ENCODE data around the gene POTEM.
"Not testable (repeated sequence)": the region's sequence is repeated elsewhere in the genome, so short reads cannot be mapped to it uniquely, and the experiment has no call there.

Gene POTEM

DNA sequence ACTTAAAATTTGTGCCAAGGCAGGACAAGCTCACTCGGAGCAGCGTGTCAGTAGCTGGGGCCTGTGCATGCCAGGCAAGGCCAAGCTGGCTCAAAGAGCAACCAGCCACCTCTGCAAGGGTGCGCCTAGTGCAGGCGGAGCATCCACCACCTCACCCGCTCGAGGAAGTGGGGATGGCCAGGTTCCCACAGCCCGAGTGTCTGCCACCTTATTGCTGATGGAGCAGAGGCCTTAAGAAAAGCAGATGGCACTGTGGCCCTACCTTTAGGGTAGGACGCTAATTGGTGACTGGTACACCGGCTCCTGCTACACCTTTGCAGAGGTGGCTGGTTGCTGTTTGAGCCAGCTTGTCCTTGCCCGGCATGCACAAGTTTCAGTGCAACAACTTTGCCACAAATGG, 43.8 kb downstream of the POTEM start:
- H3K9me3 Mint-ChIP-seq; ATAC-seq; DNase-seq; H3K4me1 Mint-ChIP-seq; H3K4me3 Mint-ChIP-seq; H3K27ac Mint-ChIP-seq; H3K36me3 Mint-ChIP-seq (ENCODE audit: low read depth); H3K27me3 Mint-ChIP-seq: not testable (repeated sequence)

DNA sequence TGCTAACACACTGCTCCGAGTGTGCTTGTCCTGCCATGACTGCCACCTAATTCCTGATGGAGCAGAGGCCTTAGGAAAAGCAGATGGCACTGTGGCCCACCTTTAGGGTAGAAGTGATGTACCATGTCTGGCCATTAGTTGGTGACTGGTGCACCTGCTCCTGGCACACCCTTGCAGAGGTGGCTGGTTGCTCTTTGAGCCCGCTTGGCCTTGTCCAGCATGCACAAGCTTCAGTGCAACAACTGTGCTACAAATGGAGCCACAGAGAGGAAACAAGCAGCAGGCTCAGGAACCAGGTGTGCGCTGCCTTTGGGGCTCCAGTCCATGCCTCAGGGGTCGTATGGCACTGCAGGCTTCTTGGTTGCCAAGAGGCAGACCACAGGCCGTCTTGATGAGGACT, 44.5 kb downstream of the POTEM start:
- not testable (repeated sequence) for H3K4me3 Mint-ChIP-seq; DNase-seq; H3K4me1 Mint-ChIP-seq; H3K27ac Mint-ChIP-seq; H3K27me3 Mint-ChIP-seq; H3K9me3 Mint-ChIP-seq; H3K36me3 Mint-ChIP-seq (ENCODE audit: low read depth); ATAC-seq

DNA sequence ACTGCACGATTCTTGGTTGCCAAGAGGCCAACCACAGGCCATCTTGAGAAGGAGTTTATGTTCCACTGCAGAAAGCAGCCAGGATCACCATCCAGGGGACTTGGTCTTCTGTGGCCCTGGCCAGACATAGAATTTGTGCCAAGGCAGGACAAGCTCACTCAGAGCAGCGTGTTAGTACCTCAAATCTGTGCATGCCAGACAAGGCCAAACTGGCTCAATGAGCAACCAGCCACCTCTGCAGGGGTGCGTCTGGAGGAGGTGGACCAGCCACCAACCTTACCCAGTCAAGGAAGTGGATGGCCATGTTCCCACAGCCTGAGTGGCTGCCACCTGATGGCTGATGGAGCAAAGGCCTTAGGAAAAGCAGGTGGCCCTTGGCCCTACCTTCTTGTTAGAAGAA, 48.0 kb downstream of the POTEM start:
- not testable (repeated sequence) for DNase-seq; H3K4me1 Mint-ChIP-seq; H3K9me3 Mint-ChIP-seq; H3K27ac Mint-ChIP-seq; ATAC-seq; H3K27me3 Mint-ChIP-seq; H3K36me3 Mint-ChIP-seq (ENCODE audit: low read depth); H3K4me3 Mint-ChIP-seq

DNA sequence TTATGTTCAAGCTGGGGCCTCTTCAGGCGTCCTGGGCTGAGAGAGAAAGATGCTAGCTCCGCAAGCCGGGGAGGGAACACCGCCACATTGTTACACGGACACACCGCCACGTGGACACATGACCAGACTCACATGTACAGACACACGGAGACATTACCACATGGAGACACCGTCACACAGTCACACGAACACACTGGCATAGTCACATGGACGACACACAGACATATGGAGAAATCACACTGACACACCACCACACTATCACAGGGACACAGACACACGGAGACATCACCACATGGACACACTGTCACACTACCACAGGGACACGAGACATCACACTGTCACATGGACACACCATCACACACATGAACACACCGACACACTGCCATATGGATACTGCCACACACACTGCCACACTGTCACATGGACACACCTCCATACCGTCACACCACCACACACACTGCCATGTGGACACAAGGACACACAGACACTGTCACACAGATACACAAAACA, 57.9 kb downstream of the POTEM start:
- H3K27ac Mint-ChIP-seq; H3K36me3 Mint-ChIP-seq (ENCODE audit: low read depth); DNase-seq; H3K9me3 Mint-ChIP-seq; H3K4me1 Mint-ChIP-seq; ATAC-seq; H3K27me3 Mint-ChIP-seq; H3K4me3 Mint-ChIP-seq: not testable (repeated sequence)

DNA sequence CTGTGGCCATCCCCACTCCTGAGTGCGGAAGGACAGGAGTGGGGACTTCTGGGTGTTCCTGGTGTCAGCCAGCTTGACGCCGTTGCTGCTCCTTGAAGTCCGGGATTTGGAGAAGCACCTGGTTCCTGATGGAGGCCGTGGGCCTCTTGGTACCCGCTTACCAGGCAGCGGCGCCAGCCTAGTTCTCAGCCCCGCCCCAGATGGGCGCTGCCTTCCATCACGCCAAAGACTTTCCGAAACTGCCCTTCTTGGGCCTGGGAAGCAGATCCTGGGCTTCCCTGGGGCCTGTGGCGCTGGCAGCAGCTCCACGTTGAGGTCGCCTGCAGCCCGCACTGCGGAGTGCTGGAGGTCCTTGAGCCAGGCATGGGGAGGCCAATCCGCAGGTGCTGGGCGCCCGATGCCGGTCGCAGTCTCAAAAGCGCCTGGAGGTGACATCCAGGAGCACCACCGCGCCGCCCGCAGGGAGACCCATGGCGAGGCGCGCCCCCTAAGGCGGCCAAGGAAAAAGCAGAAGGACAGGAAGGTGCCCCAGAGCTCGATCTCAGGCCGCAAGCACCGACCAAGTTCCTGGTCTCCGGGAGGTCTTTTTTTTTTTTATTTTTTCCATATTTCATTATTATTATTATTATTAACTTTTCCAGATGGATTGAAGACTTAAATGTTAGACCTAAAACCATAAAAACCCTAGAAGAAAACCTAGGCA, 59.6 kb downstream of the POTEM start:
- H3K4me1 Mint-ChIP-seq; H3K36me3 Mint-ChIP-seq (ENCODE audit: low read depth); H3K4me3 Mint-ChIP-seq; H3K9me3 Mint-ChIP-seq; DNase-seq; H3K27me3 Mint-ChIP-seq; H3K27ac Mint-ChIP-seq; ATAC-seq: not testable (repeated sequence)

DNA sequence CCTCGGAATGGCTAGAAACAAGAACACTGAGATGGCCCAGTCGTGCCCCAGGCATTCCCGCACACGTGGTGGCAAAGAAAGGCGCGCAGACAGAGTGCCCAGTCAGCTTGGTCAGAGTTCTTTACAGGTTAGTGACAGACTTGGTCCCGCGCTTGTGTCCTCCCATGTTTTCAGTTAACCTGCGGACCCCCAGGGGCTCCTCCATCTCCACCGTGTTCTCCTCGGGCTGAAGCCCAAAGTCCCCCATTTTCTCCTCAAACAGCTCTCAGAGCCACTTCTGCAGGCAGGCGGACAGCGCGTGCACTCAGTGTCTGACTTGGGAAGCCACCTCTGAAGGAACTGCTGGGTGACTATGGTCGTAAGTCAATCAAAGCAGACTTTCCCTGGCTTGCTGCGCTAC, 60.7 kb downstream of the POTEM start:
- not testable (repeated sequence) for H3K4me3 Mint-ChIP-seq; H3K9me3 Mint-ChIP-seq; H3K4me1 Mint-ChIP-seq; ATAC-seq; DNase-seq; H3K27me3 Mint-ChIP-seq; H3K27ac Mint-ChIP-seq; H3K36me3 Mint-ChIP-seq (ENCODE audit: low read depth)

DNA sequence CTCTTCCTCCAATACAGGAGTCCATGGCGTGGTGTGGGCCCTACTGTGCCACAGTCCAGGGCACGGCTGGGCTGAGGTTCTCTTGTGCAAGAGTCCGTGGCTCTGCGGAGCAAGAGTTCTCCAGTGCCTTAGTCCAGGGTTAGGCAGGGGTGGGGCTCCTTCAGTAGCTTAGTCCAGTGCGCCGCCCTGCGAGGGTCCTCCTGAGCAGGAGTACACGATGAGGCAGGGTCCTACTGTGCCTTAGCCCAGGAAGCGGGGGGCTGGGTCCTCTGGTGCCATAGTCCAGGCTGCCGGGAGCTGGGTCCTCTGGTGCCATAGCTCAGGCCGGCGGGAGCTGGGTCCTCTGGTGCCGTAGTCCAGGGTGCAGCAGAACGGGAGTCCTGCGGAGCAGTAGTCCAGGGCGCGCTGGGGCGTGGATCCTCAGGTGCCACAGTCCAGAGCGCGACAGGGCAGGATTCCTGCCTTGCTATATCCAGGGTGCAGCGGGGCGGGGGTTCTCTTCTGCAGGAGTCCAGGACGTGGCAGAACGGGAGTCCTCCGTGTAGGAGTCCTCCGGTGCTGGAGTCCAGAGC, 69.7 kb downstream of the POTEM start:
- H3K4me3 Mint-ChIP-seq; H3K27ac Mint-ChIP-seq; H3K36me3 Mint-ChIP-seq (ENCODE audit: low read depth); ATAC-seq; H3K9me3 Mint-ChIP-seq; H3K27me3 Mint-ChIP-seq; H3K4me1 Mint-ChIP-seq; DNase-seq: not testable (repeated sequence)

DNA sequence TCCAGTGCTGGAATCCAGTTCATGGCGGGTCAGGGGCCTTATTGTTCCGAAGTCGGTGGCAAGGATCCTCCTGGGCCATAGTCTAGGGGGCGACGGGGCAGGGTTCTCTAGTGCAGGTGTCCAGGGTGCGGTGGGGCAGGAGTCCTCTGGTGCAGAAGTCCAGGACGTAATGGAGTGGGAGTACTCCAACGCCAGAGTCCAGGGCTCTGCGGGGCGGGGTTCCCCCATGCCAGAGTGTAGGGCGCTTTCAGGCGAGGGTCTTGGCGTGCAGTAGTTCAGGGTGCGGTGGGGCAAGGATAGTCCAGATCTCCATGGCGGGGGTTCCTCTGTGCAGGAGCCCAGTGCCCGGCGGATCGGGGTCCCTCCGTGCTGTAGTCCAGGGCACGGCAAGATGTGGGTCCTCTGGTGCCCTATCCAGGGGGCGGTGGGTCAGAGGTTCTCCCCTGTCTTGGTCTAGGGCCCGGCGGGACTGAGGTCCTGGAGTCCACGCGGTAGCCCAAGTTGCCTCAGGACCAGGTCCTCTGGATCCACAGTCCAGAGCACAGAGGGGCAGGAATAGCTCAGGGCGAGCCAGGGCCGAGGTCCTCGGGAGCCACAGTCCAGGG, 70.9 kb downstream of the POTEM start:
- H3K4me3 Mint-ChIP-seq; ATAC-seq; H3K27ac Mint-ChIP-seq; H3K9me3 Mint-ChIP-seq; H3K27me3 Mint-ChIP-seq; H3K36me3 Mint-ChIP-seq (ENCODE audit: low read depth); H3K4me1 Mint-ChIP-seq; DNase-seq: not testable (repeated sequence)

DNA sequence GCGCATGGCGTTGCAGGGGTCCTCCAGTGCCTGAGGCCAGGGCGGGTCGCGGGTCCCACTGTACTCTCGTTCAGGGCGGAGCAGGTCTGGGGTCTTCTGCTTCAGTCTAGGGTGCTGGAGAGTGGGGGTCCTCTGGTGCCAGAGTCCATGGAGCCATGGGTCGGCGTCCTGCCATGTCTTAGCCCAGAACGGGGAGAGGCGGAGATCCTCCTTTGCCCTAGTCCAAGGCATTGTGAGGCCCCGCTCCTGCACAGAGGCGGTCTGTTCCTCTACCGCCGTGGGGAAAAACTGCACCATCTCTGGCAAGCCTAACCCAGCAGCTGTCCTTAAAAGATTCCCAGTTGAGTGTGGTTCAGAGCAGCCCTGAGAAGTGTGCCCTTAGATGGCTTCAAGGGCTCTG, 71.6 kb downstream of the POTEM start:
- H3K36me3 Mint-ChIP-seq (ENCODE audit: low read depth); H3K27me3 Mint-ChIP-seq; DNase-seq; H3K27ac Mint-ChIP-seq; ATAC-seq; H3K4me3 Mint-ChIP-seq; H3K4me1 Mint-ChIP-seq; H3K9me3 Mint-ChIP-seq: not testable (repeated sequence)

DNA sequence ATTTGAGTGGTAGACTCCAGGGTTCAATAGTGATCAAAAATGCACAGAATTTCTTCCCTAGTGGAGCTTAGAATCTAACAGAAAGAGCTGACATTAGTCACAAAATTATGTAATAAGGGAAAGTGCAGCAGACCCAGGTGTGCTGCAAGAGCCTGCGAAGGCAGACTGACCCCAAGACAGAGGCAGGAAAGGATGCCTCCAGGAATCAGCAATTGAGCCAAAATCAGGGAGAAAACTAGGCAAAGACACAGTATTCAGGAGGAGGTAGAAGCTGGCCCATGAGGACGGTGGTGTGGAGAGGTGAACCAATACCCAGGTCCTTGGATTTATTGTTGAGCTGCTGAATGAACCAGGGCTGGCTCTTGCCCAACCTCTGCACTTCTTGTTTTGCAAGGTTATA, 76.2 kb downstream of the POTEM start:
- H3K4me3 Mint-ChIP-seq; H3K4me1 Mint-ChIP-seq; H3K27ac Mint-ChIP-seq; ATAC-seq; DNase-seq; H3K9me3 Mint-ChIP-seq; H3K27me3 Mint-ChIP-seq; H3K36me3 Mint-ChIP-seq (ENCODE audit: low read depth): not testable (repeated sequence)

Data from activated naive CD8-positive, alpha-beta T cell treated with anti-CD3 and anti-CD28 coated beads, Interleukin-2, amount 50 U/mL, for 24 hours (primary cell).